CD4-positive, alpha-beta T cell (primary cell): ENCODE measurements around the gene RTL9. TPM values are rescaled to one million over a fixed set of nuclear protein-coding genes. Genes with fewer than 3 reads are reported as not detected.

Experiments used
- ATAC-seq: fragments of 200-7000 bp; cut with Tn5 transposase; one replicate; pipeline ENCODE4 v1.10.0; 2022; ENCODE audit warnings: mild to moderate bottlenecking; ENCODE audit not compliant: poor library complexity
- CTCF ChIA-PET: fragments of 350-600 bp; sonication (Branson Sonifier 250); formaldehyde crosslinking; loops from one replicate; lab custom pipeline; 2021; ENCODE audit warnings: antibody characterized with exemption, inconsistent platforms; lab: Charles Lee
- POLR2A ChIA-PET: fragments of 350-600 bp; sonication (Branson Sonifier 250); formaldehyde crosslinking; loops from one replicate; lab custom pipeline; 2021; ENCODE audit warnings: antibody characterized with exemption, inconsistent platforms; lab: Charles Lee
- DNase-seq, 14 experiments: peaks; one replicate each; pipeline ENCODE4 v3.0.0-alpha.2; 2013 to 2020; ENCODE audit warnings: mixed read lengths in 2 of 14
- H3K27ac ChIP-seq, 2 donors: one replicate each; pipeline versions ENCODE4 v1.5.1 to v1.7.0; 2013; ENCODE audit warnings: low read length in 2 of 2, low read depth in 1 of 2, mild to moderate bottlenecking in 1 of 2
- H3K27me3 ChIP-seq, 2 experiments: 1 replicate in 1 of 2; 2 replicates in 1 of 2; pipeline versions ENCODE4 v1.6.1 to v1.7.0; 2013; ENCODE audit warnings: low read length in 2 of 2, control low read depth in 1 of 2, mild to moderate bottlenecking in 1 of 2, moderate library complexity in 1 of 2; ENCODE audit not compliant: insufficient read depth in 2 of 2, control insufficient read depth in 1 of 2
- H3K36me3 ChIP-seq: one replicate; pipeline ENCODE4 v1.6.1; 2013; ENCODE audit warnings: low read length, control low read depth; ENCODE audit not compliant: insufficient read depth
- H3K4me1 ChIP-seq: one replicate; pipeline ENCODE4 v1.6.1; 2013; ENCODE audit warnings: low read length, control low read depth; ENCODE audit not compliant: insufficient read depth
- H3K4me3 ChIP-seq: one replicate; pipeline ENCODE4 v1.5.1; 2013; ENCODE audit warnings: mild to moderate bottlenecking, low read length, moderate library complexity
- H3K9me3 ChIP-seq, 2 experiments: 1 replicate in 1 of 2; 2 replicates in 1 of 2; pipeline versions ENCODE4 v1.6.1 to v1.7.0; 2013; ENCODE audit warnings: low read length in 2 of 2, mild to moderate bottlenecking in 2 of 2, control low read depth in 1 of 2, moderate library complexity in 1 of 2; ENCODE audit not compliant: control insufficient read depth in 1 of 2, insufficient read depth in 1 of 2
- H3K27ac Mint-ChIP-seq: one replicate; pipeline ENCODE4 v1.8.0; 2020; ENCODE audit warnings: mixed read lengths
- H3K27me3 Mint-ChIP-seq: one replicate; pipeline ENCODE4 v1.8.0; 2021; ENCODE audit warnings: mixed read lengths
- H3K36me3 Mint-ChIP-seq: one replicate; pipeline ENCODE4 v1.8.0; 2021; ENCODE audit warnings: low read depth, mixed read lengths
- H3K4me1 Mint-ChIP-seq: one replicate; pipeline ENCODE4 v1.8.0; 2021; ENCODE audit warnings: low read depth, mixed read lengths
- H3K4me3 Mint-ChIP-seq: one replicate; pipeline ENCODE4 v1.8.0; 2020; ENCODE audit warnings: mild to moderate bottlenecking, mixed read lengths
- H3K9me3 Mint-ChIP-seq: one replicate; pipeline ENCODE4 v1.8.0; 2020; ENCODE audit warnings: mixed read lengths
- CTCF ChIP-seq: fragments of 200-600 bp; IDR thresholded peaks from one replicate; pipeline ENCODE4 v1.8.0; 2022; ENCODE audit warnings: antibody characterized with exemption, mild to moderate bottlenecking
- intact Hi-C, 2 experiments: fragments of 100-400 bp; cut with DNase I in 1 of 2; cut with micrococcal nuclease in 1 of 2; formaldehyde crosslinking; loops; one replicate each; pipeline versions ENCODE4 v1.15.1 to v1.9.0; 2023 to 2025; cut with DNase I, micrococcal nuclease
- total RNA-seq, 174 experiments: library from RNA in 2 of 174; stranded (reverse) in 2 of 174; gene quantifications; one replicate each; pipeline ENCODE4 v1.2.3 and lab custom pipeline; 2021 to 2026

RTL9 gene
- total RNA-seq, 2 experiments from 2014 or later: not detected

GRCh38 chrX:110320381-110320987, 38.2 kb upstream of the RTL9 start:
- no peaks in the 10 kb centered on the region for H3K36me3 ChIP-seq
- Mint-ChIP-seq H3K27me3 (no peaks in the 10 kb centered on the region), H3K36me3 (peaks cover 24% of the 10 kb centered on the region), H3K4me3 (no peak overlapping the region), H3K27ac (no peak overlapping the region), H3K4me1 (peaks cover 19% of the 10 kb centered on the region), H3K9me3 (no peaks in the 10 kb centered on the region)
- H3K27me3 ChIP-seq: no peaks in the 10 kb centered on the region
- ChIA-PET POLR2A (no interaction called here), CTCF (no interaction called here)
- TF ChIP-seq CTCF: no peak
- H3K9me3 ChIP-seq: no peaks in the 10 kb centered on the region
- H3K4me1 ChIP-seq: peaks cover 3% of the 10 kb centered on the region
- no peak for DNase-seq
- no peak for ATAC-seq
- intact Hi-C loops: loop anchor here in 1 of 2 experiments (5.0 kb wide), 1 partner anchor 318 kb away; the partner anchor contains the start of gene TMEM164
- H3K27ac ChIP-seq: no peak overlapping the region
- no peak overlapping the region for H3K4me3 ChIP-seq

GRCh38 chrX:110321081-110321480, 37.6 kb upstream of the RTL9 start:
- CTCF ChIA-PET: interaction anchor here (1.0 kb wide), 1 partner anchor 11 kb away, joined by 3 read pairs; no protein-coding TSS in a partner anchor
- Histone ChIP-seq H3K27me3 (no peaks in the 10 kb centered on the region), H3K9me3 (no peaks in the 10 kb centered on the region), H3K36me3 (no peaks in the 10 kb centered on the region), H3K4me1 (peaks cover 3% of the 10 kb centered on the region), H3K4me3 (no peak overlapping the region), H3K27ac (no peak overlapping the region)
- intact Hi-C loops: loop anchor here in 1 of 2 experiments (5.0 kb wide), 1 partner anchor 319 kb away; the partner anchor contains the start of gene TMEM164
- H3K36me3 Mint-ChIP-seq: peaks cover 24% of the 10 kb centered on the region
- peaks cover 14% of the 10 kb centered on the region for H3K4me1 Mint-ChIP-seq
- no peak overlapping the region for H3K4me3 Mint-ChIP-seq
- H3K27ac Mint-ChIP-seq: no peak overlapping the region
- POLR2A ChIA-PET: no interaction called here
- ATAC-seq (no peak), DNase-seq (no peak)
- H3K27me3 Mint-ChIP-seq: no peaks in the 10 kb centered on the region
- no peaks in the 10 kb centered on the region for H3K9me3 Mint-ChIP-seq
- no peak for TF ChIP-seq CTCF

GRCh38 chrX:110321670-110322069, 37.0 kb upstream of the RTL9 start:
- Mint-ChIP-seq H3K4me1 (peaks cover 9% of the 10 kb centered on the region), H3K27me3 (no peaks in the 10 kb centered on the region), H3K4me3 (no peak overlapping the region), H3K36me3 (peaks cover 20% of the 10 kb centered on the region), H3K9me3 (no peaks in the 10 kb centered on the region), H3K27ac (no peak overlapping the region)
- no peak for TF ChIP-seq CTCF
- CTCF ChIA-PET: interaction anchor here (0.6 to 1.0 kb wide), 2 partner anchors 12 to 629 kb away, joined by 3 read pairs; no protein-coding TSS in a partner anchor
- POLR2A ChIA-PET: no interaction called here
- Histone ChIP-seq H3K4me1 (peaks cover 3% of the 10 kb centered on the region), H3K4me3 (no peak overlapping the region), H3K36me3 (no peaks in the 10 kb centered on the region), H3K9me3 (no peaks in the 10 kb centered on the region), H3K27me3 (no peaks in the 10 kb centered on the region), H3K27ac (no peak overlapping the region)
- ATAC-seq (no peak), DNase-seq (no peak)
- intact Hi-C loops: loop anchor here in 1 of 2 experiments (5.0 kb wide), 1 partner anchor 319 kb away; the partner anchor contains the start of gene TMEM164
